SK-N-SH (cell line): ENCODE data around the gene CLMP. TPM values are rescaled to one million over a fixed set of nuclear protein-coding genes. Genes with fewer than 3 reads are reported as not detected.

ENCODE experiments used
- CTCF ChIA-PET: fragments of 300-600, 350-600 bp; formaldehyde crosslinking; extraction: SDS; loops from one replicate; lab custom pipeline; 2021; lab: Yijun Ruan, JAX
- POLR2A ChIA-PET: fragments of 350-600 bp; sonication (Branson Sonifier 250); formaldehyde crosslinking; extraction: SDS; loops from one replicate; lab custom pipeline; 2020; ENCODE audit warnings: antibody characterized with exemption, inconsistent platforms; lab: Yijun Ruan, JAX
- DNase-seq: peaks from one replicate; pipeline ENCODE4 v3.0.0; 2012
- H2AFZ ChIP-seq: fragments of 200-600 bp; sonication (generic); 2 replicates; pipeline ENCODE4 v1.8.1; 2016; ENCODE audit warnings: antibody characterized with exemption, mild to moderate bottlenecking, low read depth
- H3F3A ChIP-seq: fragments of 200-600 bp; sonication (generic); replicated peaks from 2 replicates; pipeline ENCODE3; 2016; ENCODE audit warnings: antibody characterized with exemption, mild to moderate bottlenecking; ENCODE audit not compliant: insufficient read depth
- H3K27ac ChIP-seq, 2 experiments: fragments of 200-500 bp in 1 of 2; fragments of 200-600 bp in 1 of 2; sonication (Bioruptor generic) in 1 of 2; sonication (generic), shearing (Covaris generic) in 1 of 2; 2 replicates each; pipeline versions ENCODE4 v1.5.1 to v1.6.1; 2014 to 2016; ENCODE audit warnings: low read depth in 2 of 2, inconsistent platforms in 1 of 2, low read length in 1 of 2, mild to moderate bottlenecking in 1 of 2, mixed read lengths in 1 of 2
- H3K27me3 ChIP-seq: fragments of 200-600 bp; sonication (generic), shearing (Covaris generic); 2 replicates; pipeline ENCODE4 v1.6.1; 2016; ENCODE audit warnings: mixed run types; ENCODE audit not compliant: insufficient read depth
- H3K36me3 ChIP-seq, 2 experiments: fragments of 200-500 bp in 1 of 2; fragments of 200-600 bp in 1 of 2; sonication (Bioruptor generic) in 1 of 2; sonication (generic) in 1 of 2; replicated peaks in 1 of 2; 2 replicates each; pipeline versions ENCODE3 to v1.5.1; 2014 to 2016; ENCODE audit warnings: low read length in 1 of 2, mild to moderate bottlenecking in 1 of 2; ENCODE audit not compliant: insufficient read depth in 2 of 2, control insufficient read depth in 1 of 2
- H3K4me1 ChIP-seq, 2 experiments: fragments of 200-500 bp in 1 of 2; fragments of 200-600 bp in 1 of 2; sonication (Bioruptor generic) in 1 of 2; sonication (generic), shearing (Covaris generic) in 1 of 2; 2 replicates each; pipeline versions ENCODE4 v1.5.1 to v1.6.1; 2014 to 2016; ENCODE audit warnings: low read depth in 1 of 2, low read length in 1 of 2, mixed run types in 1 of 2; ENCODE audit not compliant: insufficient read depth in 2 of 2, control insufficient read depth in 1 of 2
- H3K4me2 ChIP-seq: fragments of 200-600 bp; sonication (generic), shearing (Covaris generic); 2 replicates; pipeline ENCODE4 v1.6.1; 2017; ENCODE audit warnings: mixed run types
- H3K4me3 ChIP-seq, 2 experiments: fragments of 200-500 bp in 1 of 2; fragments of 200-600 bp in 1 of 2; sonication (Bioruptor generic) in 1 of 2; sonication (generic), shearing (Covaris generic) in 1 of 2; 2 replicates each; pipeline versions ENCODE4 v1.5.1 to v1.8.1; 2014 to 2016; ENCODE audit warnings: low read depth in 2 of 2, inconsistent platforms in 1 of 2, low read length in 1 of 2, mild to moderate bottlenecking in 1 of 2, mixed read lengths in 1 of 2, moderate library complexity in 1 of 2
- H3K79me2 ChIP-seq: fragments of 200-600 bp; sonication (generic); 2 replicates; pipeline ENCODE4 v1.8.1; 2017; ENCODE audit warnings: mild to moderate bottlenecking; ENCODE audit not compliant: insufficient read depth
- H3K9ac ChIP-seq: fragments of 200-600 bp; sonication (generic); 2 replicates; pipeline ENCODE4 v1.6.1; 2017; ENCODE audit warnings: mixed run types
- H3K9me2 ChIP-seq: fragments of 200-600 bp; sonication (generic); 2 replicates; pipeline ENCODE4 v1.6.1; 2017; ENCODE audit warnings: mixed run types
- H3K9me3 ChIP-seq: fragments of 200-600 bp; sonication (generic); 2 replicates; pipeline ENCODE4 v1.6.1; 2017; ENCODE audit warnings: mixed run types, mild to moderate bottlenecking, moderate library complexity
- H4K20me1 ChIP-seq: fragments of 200-600 bp; sonication (generic); 2 replicates; pipeline ENCODE4 v1.6.1; 2017; ENCODE audit warnings: mild to moderate bottlenecking, mixed run types; ENCODE audit not compliant: insufficient read depth
- CHD2 ChIP-seq: fragments of 150-350 bp; IDR thresholded peaks from 2 replicates; pipeline ENCODE4 v1.6.1; 2018; ENCODE audit warnings: low read length; ENCODE audit not compliant: partially characterized antibody
- EZH2phosphoT487 ChIP-seq: fragments of 200-600 bp; sonication (generic); IDR thresholded peaks from 2 replicates; pipeline ENCODE4 v1.6.1; 2017; ENCODE audit warnings: low read depth, mixed run types, mild to moderate bottlenecking, antibody characterized with exemption, moderate library complexity, borderline replicate concordance
- FOSL2 ChIP-seq: IDR thresholded peaks from 2 replicates; pipeline ENCODE4 v1.4.0; 2012; ENCODE audit warnings: low read depth, mild to moderate bottlenecking, moderate library complexity, borderline replicate concordance
- FOXJ3 ChIP-seq: sonication (generic); formaldehyde crosslinking; IDR thresholded peaks from 2 replicates; pipeline ENCODE4 v1.5.1; 2020; ENCODE audit warnings: mild to moderate bottlenecking, missing genetic modification reagents
- GABPA ChIP-seq: IDR thresholded peaks from 2 replicates; pipeline ENCODE4 v1.4.0; 2012; ENCODE audit warnings: low read depth, mild to moderate bottlenecking
- GATA2 ChIP-seq: sonication (generic); formaldehyde crosslinking; IDR thresholded peaks from 2 replicates; pipeline ENCODE4 v1.5.0; 2020; ENCODE audit warnings: mild to moderate bottlenecking, missing genetic modification reagents
- JUND ChIP-seq: IDR thresholded peaks from 2 replicates; pipeline ENCODE4 v1.4.0; 2012
- MAX ChIP-seq: IDR thresholded peaks from 2 replicates; pipeline ENCODE4 v1.4.0; 2012; ENCODE audit warnings: low read depth
- MEF2A ChIP-seq: IDR thresholded peaks from 2 replicates; pipeline ENCODE4 v1.4.0; 2012; ENCODE audit warnings: low read depth, borderline replicate concordance
- NFIC ChIP-seq: IDR thresholded peaks from 2 replicates; pipeline ENCODE4 v1.4.0; 2012; ENCODE audit warnings: borderline replicate concordance
- NRF1 ChIP-seq: IDR thresholded peaks from 2 replicates; pipeline ENCODE4 v1.6.1; 2012; ENCODE audit warnings: low read depth, mild to moderate bottlenecking, low read length
- PBX3 ChIP-seq: IDR thresholded peaks from 2 replicates; pipeline ENCODE4; 2012
- RAD21 ChIP-seq: IDR thresholded peaks from 2 replicates; pipeline ENCODE4 v1.6.1; 2012; ENCODE audit warnings: mild to moderate bottlenecking, low read length
- REST ChIP-seq: IDR thresholded peaks from 2 replicates; pipeline ENCODE4 v1.6.1; 2012; ENCODE audit warnings: mild to moderate bottlenecking, low read depth, low read length, moderate library complexity
- RXRA ChIP-seq: IDR thresholded peaks from 2 replicates; pipeline ENCODE4 v1.4.0; 2012; ENCODE audit warnings: low read depth, mild to moderate bottlenecking, borderline replicate concordance
- SMC3 ChIP-seq: IDR thresholded peaks from 2 replicates; pipeline ENCODE4 v1.6.1; 2012; ENCODE audit warnings: low read depth, low read length, improper control_type of control experiment
- TEAD4 ChIP-seq: IDR thresholded peaks from 2 replicates; pipeline ENCODE4 v1.4.0; 2012; ENCODE audit warnings: mild to moderate bottlenecking, borderline replicate concordance; ENCODE audit not compliant: insufficient read depth
- WGBS: methylation state at CpG from one replicate; pipeline ENCODE4 v1.1.6; 2017; ENCODE audit warnings: low lambda C conversion rate; 5-methylcytosine and 5-hydroxymethylcytosine counted together
- polyA plus RNA-seq, 3 experiments: library from polyadenylated mRNA; depleted of rRNA; stranded (reverse); fragments of >200 nt; gene quantifications; 2 replicates each; pipeline ENCODE4 v1.2.3, GENCODE V29; 2012
- TF ChIP-seq, protein P1 (sequence below): IDR thresholded peaks from 2 replicates; pipeline ENCODE4 v1.4.0; 2012; ENCODE audit warnings: low read depth, borderline replicate concordance
- TF ChIP-seq, protein P2 (sequence below): fragments of 150-350 bp; IDR thresholded peaks from 2 replicates; pipeline ENCODE4 v1.6.1; 2017; ENCODE audit warnings: antibody characterized with exemption, low read length, low read depth, borderline replicate concordance

CLMP gene
- polyA plus RNA-seq, 1 of the 3 experiments (the other 2 are of a cell fraction): 61.9 TPM

DNA sequence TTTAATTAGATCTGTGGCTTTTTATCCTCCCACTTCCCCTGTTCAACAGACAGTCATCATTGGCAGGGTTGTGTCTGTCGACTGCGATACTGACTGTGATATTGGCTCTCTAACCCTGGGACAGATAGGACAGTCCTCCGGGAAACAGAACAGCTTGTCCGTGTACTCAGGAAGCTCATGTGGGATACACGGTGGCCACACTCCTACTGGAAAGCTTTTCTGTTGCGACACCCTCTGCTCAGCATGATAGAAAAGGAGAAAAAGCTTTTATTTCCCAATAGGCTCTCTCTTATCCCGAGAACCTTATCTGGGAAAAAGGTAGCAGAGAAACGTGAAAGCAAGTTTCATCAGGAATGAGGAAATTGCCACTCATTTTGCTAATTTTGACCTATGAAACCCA, 72.7 kb downstream of the CLMP start:
- peaks cover 71% of the 10 kb centered on the region for H3K79me2 ChIP-seq
- no peaks in the 10 kb centered on the region for H3K27me3 ChIP-seq
- peaks cover 9 to 28% of the 10 kb centered on the region in 2 experiments; a peak in 2 of 4 replicates for H3K4me1 ChIP-seq
- peak; percentile 48 for DNase-seq
- CTCF ChIA-PET: interaction anchor here (1.0 to 3.4 kb wide), 9 partner anchors 10 to 139 kb away, joined by 3 to 24 read pairs (median 3); no protein-coding TSS in a partner anchor
- POLR2A ChIA-PET: interaction anchor here (1.4 kb wide), 1 partner anchor 15 kb away, joined by 5 read pairs; no protein-coding TSS in a partner anchor
- H3K9me3 ChIP-seq: no peaks in the 10 kb centered on the region
- peak overlapping the region; percentile 47; the same call in 1 of the 2 replicates for H3K4me2 ChIP-seq
- no peaks in the 10 kb centered on the region for H4K20me1 ChIP-seq
- WGBS: 43% methylated on average over 8 of the region's 8 CpGs
- peak overlapping the region; percentile 57 for H2AFZ ChIP-seq
- H3K27ac ChIP-seq: peak overlapping the region; percentile 66 to 77
- H3K4me3 ChIP-seq: no peak overlapping the region
- H3K36me3 ChIP-seq: no peaks in the 10 kb centered on the region
- H3K9ac ChIP-seq: peak overlapping the region; percentile 19; the same call in 1 of the 2 replicates
- H3F3A ChIP-seq: peaks cover 44% of the 10 kb centered on the region
- TF ChIP-seq FOSL2: no peak
- no peak for TF ChIP-seq RAD21
- TF ChIP-seq GABPA: no peak
- TF ChIP-seq FOXJ3 (CRISPR knock-in tag): no peak
- no peak for TF ChIP-seq EZH2phosphoT487
- no peak for TF ChIP-seq PBX3
- no peak for TF ChIP-seq CHD2
- TF ChIP-seq NFIC: no peak
- TF ChIP-seq RXRA: no peak
- TF ChIP-seq NRF1: no peak
- no peak for TF ChIP-seq TEAD4
- no peak for TF ChIP-seq MEF2A
- TF ChIP-seq SMC3: no peak
- TF ChIP-seq, protein P1, sequence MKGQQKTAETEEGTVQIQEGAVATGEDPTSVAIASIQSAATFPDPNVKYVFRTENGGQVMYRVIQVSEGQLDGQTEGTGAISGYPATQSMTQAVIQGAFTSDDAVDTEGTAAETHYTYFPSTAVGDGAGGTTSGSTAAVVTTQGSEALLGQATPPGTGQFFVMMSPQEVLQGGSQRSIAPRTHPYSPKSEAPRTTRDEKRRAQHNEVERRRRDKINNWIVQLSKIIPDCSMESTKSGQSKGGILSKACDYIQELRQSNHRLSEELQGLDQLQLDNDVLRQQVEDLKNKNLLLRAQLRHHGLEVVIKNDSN: no peak
- no peak for TF ChIP-seq REST
- TF ChIP-seq GATA2 (CRISPR knock-in tag): no peak
- TF ChIP-seq, protein P2, sequence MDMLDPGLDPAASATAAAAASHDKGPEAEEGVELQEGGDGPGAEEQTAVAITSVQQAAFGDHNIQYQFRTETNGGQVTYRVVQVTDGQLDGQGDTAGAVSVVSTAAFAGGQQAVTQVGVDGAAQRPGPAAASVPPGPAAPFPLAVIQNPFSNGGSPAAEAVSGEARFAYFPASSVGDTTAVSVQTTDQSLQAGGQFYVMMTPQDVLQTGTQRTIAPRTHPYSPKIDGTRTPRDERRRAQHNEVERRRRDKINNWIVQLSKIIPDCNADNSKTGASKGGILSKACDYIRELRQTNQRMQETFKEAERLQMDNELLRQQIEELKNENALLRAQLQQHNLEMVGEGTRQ: no peak
- no peak for TF ChIP-seq JUND
- TF ChIP-seq MAX: no peak
- no peaks in the 10 kb centered on the region for H3K9me2 ChIP-seq
